GM12878 (cell line): ENCODE results near the gene HCK. TPM values are rescaled to one million over a fixed set of nuclear protein-coding genes. Genes with fewer than 3 reads are reported as not detected.

ENCODE experiments used
- ATAC-seq: fragments of 200-7000 bp; cut with Tn5 transposase; 3 replicates; pipeline ENCODE4 v1.9.1; 2020; ENCODE audit warnings: mild to moderate bottlenecking, moderate library complexity
- BruUV-seq: library from RNA; stranded (reverse); fragments of 400-500 nt; replicated peaks from 2 replicates; lab custom pipeline; 2021; lab: Mats Ljungman, UMichigan
- CTCF ChIA-PET: fragments of 300-600 bp; sonication (Branson Sonifier 250); formaldehyde crosslinking; extraction: SDS; loops from one replicate; lab custom pipeline; 2021; ENCODE audit warnings: inconsistent platforms; lab: Yijun Ruan, JAX
- POLR2A ChIA-PET: fragments of 350-600 bp; formaldehyde crosslinking; extraction: SDS; loops from one replicate; lab custom pipeline; 2021; ENCODE audit warnings: inconsistent platforms; lab: Charles Lee
- RAD21 ChIA-PET: fragments of 300-600 bp; sonication (Branson Sonifier 250); formaldehyde crosslinking; loops from one replicate; lab custom pipeline; 2023; ENCODE audit warnings: antibody characterized with exemption; ENCODE audit not compliant: unreplicated experiment; lab: Charles Lee
- SMC1A ChIA-PET: fragments of 300-600 bp; sonication (Branson Sonifier 250); formaldehyde crosslinking; loops from one replicate; lab custom pipeline; 2023; ENCODE audit not compliant: unreplicated experiment, uncharacterized antibody; lab: Charles Lee
- DNase-seq: peaks from one replicate; pipeline ENCODE4 v3.0.0-alpha.2; 2011; ENCODE audit warnings: low read depth, low spot score
- FAIRE-seq: peaks from 3 replicates; lab custom pipeline; 2011; peaks lifted over from hg19 to GRCh38; lab: Jason Lieb, UNC
- H2AFZ ChIP-seq: 2 replicates; pipeline ENCODE4 v1.6.0; 2011; ENCODE audit warnings: low read depth, low read length, control low read depth; ENCODE audit not compliant: control insufficient read depth
- H3K27ac ChIP-seq: 2 replicates; pipeline ENCODE4 v1.5.1; 2011; ENCODE audit warnings: control low read depth; ENCODE audit not compliant: control insufficient read depth, insufficient read depth
- H3K27me3 ChIP-seq, 2 experiments: replicated peaks in 1 of 2; 2 replicates each; pipeline versions ENCODE4 v1.6.0 to v1.6.1; 2011; ENCODE audit warnings: low read length in 1 of 2; ENCODE audit not compliant: control insufficient read depth in 2 of 2, insufficient read depth in 2 of 2
- H3K36me3 ChIP-seq, 2 experiments: 2 replicates each; pipeline ENCODE4 v1.5.1; 2011; ENCODE audit warnings: low read length in 1 of 2; ENCODE audit not compliant: control insufficient read depth in 2 of 2, insufficient read depth in 2 of 2
- H3K4me1 ChIP-seq: 2 replicates; pipeline ENCODE4 v1.6.1; 2011; ENCODE audit warnings: mild to moderate bottlenecking, low read length, moderate library complexity, mixed read lengths; ENCODE audit not compliant: control insufficient read depth, insufficient read depth
- H3K4me2 ChIP-seq: 2 replicates; pipeline ENCODE4 v1.6.0; 2011; ENCODE audit warnings: control low read depth; ENCODE audit not compliant: control insufficient read depth, insufficient read depth
- H3K4me3 ChIP-seq: fragments of 200-600 bp; sonication (generic); 2 replicates; pipeline ENCODE4 v1.5.1; 2016
- H3K79me2 ChIP-seq: 2 replicates; pipeline ENCODE4 v1.6.0; 2011; ENCODE audit warnings: low read length; ENCODE audit not compliant: control insufficient read depth, insufficient read depth
- H3K9ac ChIP-seq: 2 replicates; pipeline ENCODE4 v1.8.0; 2011; ENCODE audit warnings: low read length, control low read depth, mixed read lengths; ENCODE audit not compliant: control insufficient read depth, insufficient read depth
- H3K9me3 ChIP-seq: replicated peaks from 3 replicates; pipeline ENCODE4 v1.5.1; 2011; ENCODE audit warnings: mild to moderate bottlenecking, low read length; ENCODE audit not compliant: control insufficient read depth, insufficient read depth
- H4K20me1 ChIP-seq: 2 replicates; pipeline ENCODE4 v1.6.0; 2011; ENCODE audit not compliant: control insufficient read depth, insufficient read depth
- ASH2L ChIP-seq: fragments of 300-600, 200-600 bp; sonication (generic); IDR thresholded peaks from 2 replicates; pipeline ENCODE4 v1.6.1; 2017; ENCODE audit warnings: low read depth, mild to moderate bottlenecking, borderline replicate concordance
- ELK1 ChIP-seq: IDR thresholded peaks from 2 replicates; pipeline ENCODE4 v1.6.1; 2012; ENCODE audit warnings: low read depth, low read length, improper control_type of control experiment
- IKZF1 ChIP-seq: fragments of 450-650 bp; conservative IDR thresholded peaks from 2 replicates; pipeline ENCODE4 v1.6.1; 2017; ENCODE audit warnings: antibody characterized with exemption, mild to moderate bottlenecking
- IRF4 ChIP-seq: IDR thresholded peaks from 2 replicates; pipeline ENCODE4 v1.6.1; 2011; ENCODE audit warnings: low read depth, low read length
- LARP7 ChIP-seq: fragments of 450-650 bp; IDR thresholded peaks from 2 replicates; pipeline ENCODE4 v1.6.1; 2017; ENCODE audit warnings: mild to moderate bottlenecking
- MTA2 ChIP-seq: fragments of 450-650 bp; IDR thresholded peaks from 2 replicates; pipeline ENCODE4 v1.6.1; 2016; ENCODE audit warnings: low read depth, mild to moderate bottlenecking, moderate library complexity
- WGBS: methylation state at CpG from one replicate; pipeline ENCODE4 v1.1.6; 2016; ENCODE audit warnings: low lambda C conversion rate; ENCODE audit not compliant: insufficient replicate concordance, insufficient coverage; ENCODE audit errors: missing lambda C conversion rate; 5-methylcytosine and 5-hydroxymethylcytosine counted together
- in situ Hi-C: fragments of 300-500 bp; cut with MboI; formaldehyde crosslinking; loops from 9 replicates; pipeline ENCODE4 v1.14.3; 2018; ENCODE audit warnings: mixed read lengths
- intact Hi-C: fragments of 100-400 bp; cut with micrococcal nuclease; formaldehyde crosslinking; loops from one replicate; pipeline ENCODE4 v1.14.2; 2022; ENCODE audit not compliant: unreplicated experiment
- polyA plus RNA-seq, 11 experiments: library from polyadenylated mRNA; depleted of rRNA in 4 of 11; unstranded in 6 of 11; stranded (reverse) in 5 of 11; fragments of >200 nt; fragmentation: Nextera tagmentation in 4 of 11; fragmentation: Illumina TruSeq in 1 of 11; extraction: Ambion mirVana in 4 of 11; extraction: Trizol in 1 of 11; gene quantifications; 1 replicate in 1 of 11; 2 replicates in 10 of 11; pipeline versions ENCODE4 v1.2.1 to v1.2.3, GENCODE V29; 2011 to 2016; ENCODE audit warnings: inconsistent platforms in 2 of 11, missing spikeins in 2 of 11, low read depth in 1 of 11
- total RNA-seq, 4 experiments: library from RNA; depleted of rRNA in 3 of 4; stranded (reverse); fragments of >200 nt in 3 of 4; fragmentation: Illumina TruSeq in 1 of 4; extraction: Trizol in 1 of 4; gene quantifications; 2 replicates each; pipeline versions ENCODE4 v1.2.1 to v1.2.3, GENCODE V29; 2013 to 2021

Gene HCK
- total and polyA plus RNA-seq, 10 of the 15 experiments (the other 5 are each of a cell fraction or from before 2014, with no cell fraction given) = 1.3 to 30.3 (median 18.5) TPM

GRCh38 chr20:32113591-32114260, 61.7 kb downstream of the HCK start:
- no peak overlapping the region for H3K9ac ChIP-seq
- 98% methylated on average over 2 of the region's 2 CpGs for WGBS
- no peak for FAIRE-seq

GRCh38 chr20:32114305-32114960, 62.4 kb downstream of the HCK start:
- in situ Hi-C loops = no loop called here
- H3K79me2 ChIP-seq = peaks cover 60% of the 10 kb centered on the region
- ChIA-PET CTCF (no interaction called here), SMC1A (no interaction called here), POLR2A (no interaction called here), RAD21 (no interaction called here)
- intact Hi-C loops = no loop called here
- 0 out of 2 replicates have a peak, but pooled peaks cover 4% of the 10 kb centered on the region for H4K20me1 ChIP-seq
- no peak overlapping the region for H3K4me2 ChIP-seq
- H3K36me3 ChIP-seq = no peaks in the 10 kb centered on the region; a peak in 3 of 4 replicates
- no peak overlapping the region for H3K4me3 ChIP-seq
- BruUV-seq = no TSS peak
- H3K9me3 ChIP-seq = no peaks in the 10 kb centered on the region
- no peaks in the 10 kb centered on the region for H3K27me3 ChIP-seq
- H3K27ac ChIP-seq = no peak overlapping the region
- DNase-seq (no peak), ATAC-seq (no peak), FAIRE-seq (no peak)
- TF ChIP-seq MTA2 (no peak), LARP7 (no peak), IRF4 (no peak), ELK1 (no peak)
- no peak overlapping the region for H2AFZ ChIP-seq
- peaks cover 20% of the 10 kb centered on the region for H3K4me1 ChIP-seq
- no peak overlapping the region for H3K9ac ChIP-seq
- 93% methylated on average over 8 of the region's 8 CpGs for WGBS

More at GRCh38 chr20:32113591-32114260, 61.7 kb downstream of the HCK start:
- Histone ChIP-seq H3K79me2 (peaks cover 56% of the 10 kb centered on the region), H3K36me3 (no peaks in the 10 kb centered on the region; a peak in 3 of 4 replicates), H3K27me3 (no peaks in the 10 kb centered on the region), H3K4me2 (no peak overlapping the region), H2AFZ (no peak overlapping the region), H4K20me1 (0 out of 2 replicates have a peak, but pooled peaks cover 4% of the 10 kb centered on the region), H3K4me3 (no peak overlapping the region), H3K27ac (no peak overlapping the region), H3K9me3 (no peaks in the 10 kb centered on the region), H3K4me1 (peaks cover 20% of the 10 kb centered on the region)
- POLR2A ChIA-PET = no interaction called here
- SMC1A ChIA-PET = no interaction called here
- DNase-seq (no peak), ATAC-seq (no peak)
- RAD21 ChIA-PET = no interaction called here
- intact Hi-C loops (no loop called here), in situ Hi-C loops (no loop called here)
- no peak for TF ChIP-seq IKZF1
- TF ChIP-seq ASH2L = no peak
- no TSS peak for BruUV-seq
- CTCF ChIA-PET = no interaction called here
